CD4-positive, alpha-beta T cell treated with Interferon gamma for 1 hour (primary cell): ENCODE measurements around the gene SOAT1.
"Not testable (repeated sequence)": the region's sequence is repeated elsewhere in the genome, so short reads cannot be mapped to it uniquely, and the experiment has no call there.

ENCODE experiments used
- DNase-seq: peaks from one replicate; pipeline ENCODE4 v3.0.0-alpha.2; 2020

The SOAT1 gene

DNA sequence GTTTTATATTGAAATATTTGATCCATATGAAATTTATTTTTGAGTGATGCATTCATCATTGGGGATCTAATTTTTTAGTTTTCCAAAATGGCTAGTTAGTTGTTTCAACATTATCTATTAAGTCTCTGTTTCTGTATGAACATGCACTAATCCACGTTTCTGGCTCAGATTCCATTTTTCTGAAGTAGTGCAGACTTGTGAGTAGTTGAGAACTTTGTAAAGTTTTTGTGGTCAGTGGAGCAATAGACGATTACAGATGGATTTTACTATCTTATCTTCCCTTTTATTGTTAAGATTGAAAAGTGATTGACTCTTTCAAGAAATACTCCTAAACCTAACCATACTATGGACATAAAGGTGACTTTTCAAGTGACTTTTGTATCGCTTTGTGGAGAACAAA lies 16.7 kb downstream of the SOAT1 start:
- no peak for DNase-seq

DNA sequence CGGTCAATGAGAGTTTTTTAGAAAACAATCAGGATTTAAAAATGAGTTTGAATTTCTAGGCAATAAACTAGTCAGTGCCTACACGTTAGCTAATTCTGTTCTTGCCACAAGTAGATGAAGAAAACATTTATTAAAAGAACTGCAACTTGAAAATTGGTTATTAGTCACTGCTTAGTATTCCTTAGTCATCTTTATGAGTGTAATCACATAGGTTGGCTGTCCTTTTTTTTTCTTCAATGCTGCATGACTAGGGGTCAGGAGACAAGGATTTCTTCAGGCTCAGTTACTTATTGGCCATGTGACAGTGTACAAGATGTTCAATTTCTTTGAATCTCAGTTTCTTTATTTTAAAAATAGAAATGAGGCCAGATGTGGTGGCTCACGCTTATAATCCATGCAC lies 17.1 kb downstream of the SOAT1 start:
- DNase-seq = no peak

DNA sequence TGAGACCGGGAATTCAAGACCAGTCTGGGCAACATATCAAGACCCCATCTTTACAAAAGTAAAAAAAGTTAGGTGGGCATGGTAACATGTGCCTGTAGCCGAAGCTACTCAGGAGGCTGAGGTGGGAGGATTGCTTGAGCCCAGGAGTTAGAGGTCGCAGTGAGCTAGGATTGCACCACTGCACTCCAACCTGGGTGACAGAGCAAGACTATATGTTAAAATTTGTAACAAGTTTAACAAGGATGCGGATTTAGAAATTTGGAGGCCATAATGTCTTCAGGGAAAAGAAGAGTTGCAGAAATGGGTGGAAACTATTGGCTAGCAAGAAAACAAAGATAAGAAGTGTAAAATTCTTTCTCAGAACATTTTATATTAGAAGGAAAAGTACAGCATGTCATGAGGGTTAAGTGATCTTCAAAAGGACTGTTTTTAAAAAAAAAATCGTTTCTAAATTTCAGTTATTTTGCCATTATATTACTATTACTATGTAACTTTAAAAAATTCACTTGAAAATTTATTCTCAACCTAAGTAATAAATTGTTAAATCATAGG lies 17.6 kb downstream of the SOAT1 start:
- DNase-seq = no peak

DNA sequence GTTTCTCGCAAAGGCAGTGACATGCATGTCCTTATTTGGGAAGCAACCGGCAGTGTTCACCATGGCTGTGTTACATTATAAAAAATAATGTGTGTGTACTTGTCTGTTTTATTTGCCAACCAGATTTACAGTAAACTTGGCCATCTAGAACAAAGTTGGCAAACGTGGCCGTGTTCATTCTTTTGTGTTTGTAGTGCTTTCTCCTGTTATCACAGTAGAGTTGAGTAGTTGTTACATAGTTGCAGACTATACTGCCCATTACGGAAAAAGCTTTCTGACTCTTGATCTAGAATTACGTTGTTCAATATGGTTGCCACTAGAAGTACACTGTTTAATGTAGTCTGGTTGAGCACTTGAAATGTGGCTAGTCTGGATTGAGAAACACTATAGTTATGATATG lies 19.4 kb downstream of the SOAT1 start:
- DNase-seq = no peak

DNA sequence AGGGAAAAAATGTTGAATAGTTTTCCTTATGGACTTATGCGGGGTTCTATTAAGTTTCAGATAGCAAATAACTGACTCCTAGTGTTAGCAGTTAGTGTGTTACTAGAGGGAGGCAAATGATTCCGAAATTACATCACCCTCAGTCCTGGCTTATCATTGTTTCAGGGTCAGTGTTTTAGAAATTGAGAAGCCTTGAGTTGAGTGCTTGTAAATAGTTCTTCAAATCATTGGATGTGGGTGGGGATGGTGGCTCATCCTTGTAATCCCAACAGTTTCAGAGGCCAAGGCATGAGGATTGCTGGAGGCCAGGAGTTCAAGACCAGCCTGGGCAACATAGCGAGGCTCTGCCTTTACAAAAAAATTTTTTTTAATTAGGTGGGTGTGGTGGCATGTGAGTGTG lies 21.3 kb downstream of the SOAT1 start:
- DNase-seq = no peak

DNA sequence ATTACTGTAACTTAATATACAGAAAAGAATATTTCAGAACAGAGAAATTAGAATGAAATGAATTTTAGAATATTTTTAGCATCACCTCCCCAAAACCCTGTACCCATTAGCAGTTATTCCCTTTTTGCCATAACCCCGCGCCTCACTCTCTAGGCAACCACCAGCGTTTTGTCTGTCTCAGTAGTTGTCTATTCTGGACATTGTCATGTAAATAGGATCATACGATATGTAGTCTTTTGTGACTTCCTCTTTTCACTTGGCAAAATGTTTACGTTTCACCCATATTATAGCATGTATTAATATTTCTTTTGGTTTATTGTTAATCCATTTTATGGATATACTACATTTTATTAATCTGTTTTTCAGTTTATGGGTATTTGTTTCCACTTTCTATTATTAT lies 24.9 kb downstream of the SOAT1 start:
- DNase-seq = no peak

DNA sequence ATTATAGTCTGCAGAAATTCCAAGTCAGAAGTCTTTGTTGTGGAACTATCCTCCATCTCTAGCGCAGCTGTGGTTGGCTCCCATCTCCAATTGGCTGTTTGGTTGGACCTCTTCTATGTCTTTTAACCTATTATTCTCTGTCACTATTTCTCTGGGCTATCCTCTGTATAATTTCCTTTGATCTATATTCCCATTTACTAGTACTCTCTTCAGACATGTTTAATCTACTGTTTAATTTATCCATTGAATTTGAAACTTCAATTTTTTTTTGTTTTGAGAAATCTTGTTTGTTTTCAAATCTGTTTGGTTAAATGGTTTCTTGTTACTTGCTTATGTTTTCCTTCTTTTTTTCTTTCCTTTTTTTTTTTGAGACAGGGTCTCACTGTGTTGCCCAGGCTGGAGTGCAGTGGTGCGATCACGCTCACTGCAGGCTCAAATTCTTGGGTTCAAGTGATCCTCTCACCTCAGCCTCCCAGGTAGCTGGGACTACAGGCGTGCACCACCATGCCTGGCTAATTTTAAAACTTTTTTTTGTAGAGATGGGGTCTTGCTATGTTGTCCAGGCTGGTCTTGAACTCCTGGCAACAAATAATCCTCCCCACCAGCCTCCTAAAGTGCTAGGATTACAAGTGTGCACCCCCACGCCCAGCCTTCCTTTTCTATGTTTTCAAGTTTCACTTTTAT lies 28.1 kb downstream of the SOAT1 start:
- DNase-seq = no peak

DNA sequence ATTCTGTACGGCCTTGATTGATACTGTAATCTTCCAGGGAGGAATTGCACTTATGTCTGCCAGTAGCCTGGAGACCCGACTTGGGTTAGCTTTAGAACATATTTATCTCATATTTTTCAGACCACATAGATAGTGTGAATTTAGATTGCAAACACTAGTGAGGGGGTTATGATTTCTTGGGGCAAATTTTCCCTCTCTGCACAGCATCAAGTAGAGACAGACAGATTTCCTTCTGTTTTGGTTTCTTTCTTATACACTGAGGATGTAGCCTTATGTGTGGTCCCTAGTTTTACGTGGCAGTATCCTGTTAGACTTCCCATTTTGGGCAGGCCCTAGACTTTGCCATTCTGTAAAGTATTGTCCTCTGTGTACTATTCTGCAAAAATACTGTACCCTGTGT lies 29.0 kb downstream of the SOAT1 start:
- DNase-seq = no peak

DNA sequence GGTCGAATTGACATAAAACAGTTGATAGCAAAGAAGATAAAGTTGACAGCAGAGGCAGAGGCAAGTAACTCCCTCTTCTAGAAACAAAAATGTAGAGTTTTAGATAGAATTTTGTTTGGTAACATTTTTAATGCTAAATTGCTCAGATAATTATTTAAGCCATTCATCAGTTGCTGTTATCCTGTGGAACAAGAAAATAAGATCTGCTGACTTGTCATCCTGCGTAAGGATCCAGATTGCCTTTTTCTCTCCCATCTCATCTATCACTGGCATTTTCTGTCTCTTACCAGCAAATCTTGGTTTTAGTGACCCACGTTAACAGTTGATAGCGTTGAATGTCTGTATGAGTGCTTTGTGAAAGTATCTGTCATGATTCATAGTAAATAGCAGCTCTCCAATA lies 29.8 kb downstream of the SOAT1 start:
- no peak for DNase-seq

DNA sequence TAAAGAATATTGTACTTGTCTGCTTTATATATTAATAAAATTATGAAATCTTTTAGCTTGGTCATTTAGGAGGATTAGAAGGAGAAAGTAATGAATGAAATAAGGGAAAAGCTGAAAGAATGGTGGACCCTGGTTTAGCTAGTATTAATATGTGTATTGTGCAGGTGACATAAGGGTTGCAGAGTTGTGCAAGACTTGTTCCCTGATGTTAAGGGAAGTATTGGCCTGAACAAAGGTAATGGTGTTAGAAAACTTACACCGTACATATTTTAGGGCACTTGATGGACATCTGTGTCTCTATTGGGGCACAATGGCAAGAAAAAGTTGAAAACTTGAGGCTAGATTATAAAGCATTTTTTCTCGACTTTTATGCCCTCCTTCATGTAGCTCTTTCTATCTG lies 32.2 kb downstream of the SOAT1 start:
- no peak for DNase-seq

DNA sequence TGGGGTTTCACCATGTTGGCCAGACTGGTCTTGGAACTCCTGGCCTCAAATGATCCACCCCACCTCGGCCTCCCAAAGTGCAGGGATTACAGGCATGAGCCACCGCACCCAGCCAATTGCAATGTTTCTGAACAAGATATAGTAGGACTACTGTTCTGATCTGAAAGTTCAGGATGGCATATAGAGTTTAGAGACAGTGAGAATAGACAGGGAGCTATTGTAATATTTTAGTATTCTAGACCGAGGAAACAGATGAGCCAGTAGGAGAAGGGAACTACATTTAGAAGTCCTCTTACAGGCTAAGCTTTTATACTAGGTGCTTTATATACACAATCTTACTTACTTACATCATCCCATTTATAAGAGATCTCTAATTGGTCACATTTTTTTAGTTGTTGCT lies 33.1 kb downstream of the SOAT1 start:
- no peak for DNase-seq

DNA sequence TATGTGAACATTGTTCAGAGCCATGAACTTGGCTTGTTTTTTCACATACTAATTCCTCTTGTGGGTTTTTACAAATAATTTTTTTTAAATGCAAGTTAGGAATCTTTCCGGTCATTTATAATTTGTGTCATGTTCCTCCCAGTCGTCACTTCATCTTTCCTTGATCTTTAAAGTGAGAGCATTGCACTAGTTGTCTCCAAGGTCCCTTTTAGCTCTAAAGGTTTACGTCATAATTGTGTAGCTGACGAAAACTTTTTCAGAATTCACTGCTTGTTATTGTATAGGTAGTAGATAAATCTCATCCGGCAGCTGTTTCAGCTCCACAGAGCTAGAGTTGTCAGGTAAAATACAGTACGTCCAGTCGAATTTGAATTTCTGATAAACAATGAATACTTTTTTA lies 33.6 kb downstream of the SOAT1 start:
- DNase-seq = no peak

DNA sequence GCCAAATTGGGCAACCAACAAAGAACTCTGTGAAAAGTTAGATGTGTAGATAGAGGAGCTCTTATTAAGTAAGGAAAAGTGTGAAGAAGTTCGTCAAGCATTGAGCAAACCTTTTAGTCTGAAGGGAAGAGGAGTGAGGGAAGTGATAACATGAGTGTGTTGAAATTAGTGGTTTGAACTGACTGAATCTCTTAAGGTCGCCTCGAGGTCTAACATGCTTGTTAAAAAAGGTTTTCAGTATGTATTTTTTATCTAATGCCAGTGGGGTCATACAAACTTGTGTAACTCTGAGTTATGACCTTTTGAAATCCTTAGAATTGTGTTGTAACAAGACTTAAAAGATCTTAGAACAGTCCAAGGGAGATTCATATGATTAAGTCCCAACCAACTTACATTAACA lies 34.1 kb downstream of the SOAT1 start:
- no peak for DNase-seq

DNA sequence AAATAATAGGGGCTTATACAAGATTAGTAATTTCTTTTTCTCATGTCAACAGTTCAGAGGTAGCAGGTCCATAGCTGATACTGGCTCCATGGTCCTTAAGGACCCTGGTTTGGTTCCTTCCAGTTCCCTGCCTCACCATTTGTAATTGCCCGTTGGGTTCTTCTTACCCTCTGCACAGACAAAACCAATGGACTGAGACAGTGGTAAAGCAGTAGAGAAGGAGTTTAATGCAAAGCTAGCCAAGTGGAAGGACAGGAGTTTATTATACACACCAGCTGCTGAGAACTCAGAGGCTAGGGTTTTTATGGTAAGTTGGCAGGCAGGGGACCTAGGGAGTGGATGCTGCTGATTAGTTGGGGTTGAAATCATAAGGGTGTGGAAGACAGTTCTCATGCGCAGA lies 36.3 kb downstream of the SOAT1 start:
- no peak for DNase-seq

DNA sequence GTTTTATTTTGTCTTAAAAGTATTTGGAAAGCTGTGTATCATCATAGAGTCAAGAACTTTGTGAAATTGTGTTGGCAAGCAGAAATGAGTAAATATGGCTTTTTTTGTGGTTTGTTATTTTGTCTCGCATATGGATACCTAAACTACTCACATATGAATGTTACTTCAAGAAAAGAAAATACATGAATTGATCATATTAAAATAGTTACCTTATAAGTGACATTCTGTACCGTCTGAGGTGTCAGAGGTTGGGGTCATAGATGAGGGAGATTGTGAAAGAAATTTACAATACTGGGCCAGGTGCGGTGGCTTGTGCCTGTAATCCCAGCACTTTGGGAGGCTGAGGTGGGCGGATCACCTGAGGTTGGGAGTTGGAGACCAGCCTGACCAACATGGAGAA lies 40.8 kb downstream of the SOAT1 start:
- DNase-seq = no peak

DNA sequence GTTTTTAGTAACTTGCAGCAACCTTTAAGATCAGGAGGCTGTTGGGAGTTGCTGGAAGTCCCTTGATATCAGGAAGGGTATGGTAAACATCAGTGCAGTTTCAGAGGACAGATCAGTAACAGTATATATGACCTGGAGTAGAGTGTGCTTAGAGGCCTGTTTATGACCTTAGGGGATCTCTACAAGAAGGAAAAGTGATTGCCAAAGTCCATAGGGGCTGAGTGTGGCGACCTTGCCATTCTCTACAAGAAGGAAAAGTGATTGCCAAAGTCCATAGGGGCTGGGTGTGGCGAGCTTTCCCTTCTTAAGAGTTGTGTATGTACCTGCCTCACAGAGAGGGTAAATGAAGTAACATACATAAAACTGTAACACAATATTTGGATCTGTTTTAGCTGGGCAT lies 43.7 kb downstream of the SOAT1 start:
- no peak for DNase-seq

DNA sequence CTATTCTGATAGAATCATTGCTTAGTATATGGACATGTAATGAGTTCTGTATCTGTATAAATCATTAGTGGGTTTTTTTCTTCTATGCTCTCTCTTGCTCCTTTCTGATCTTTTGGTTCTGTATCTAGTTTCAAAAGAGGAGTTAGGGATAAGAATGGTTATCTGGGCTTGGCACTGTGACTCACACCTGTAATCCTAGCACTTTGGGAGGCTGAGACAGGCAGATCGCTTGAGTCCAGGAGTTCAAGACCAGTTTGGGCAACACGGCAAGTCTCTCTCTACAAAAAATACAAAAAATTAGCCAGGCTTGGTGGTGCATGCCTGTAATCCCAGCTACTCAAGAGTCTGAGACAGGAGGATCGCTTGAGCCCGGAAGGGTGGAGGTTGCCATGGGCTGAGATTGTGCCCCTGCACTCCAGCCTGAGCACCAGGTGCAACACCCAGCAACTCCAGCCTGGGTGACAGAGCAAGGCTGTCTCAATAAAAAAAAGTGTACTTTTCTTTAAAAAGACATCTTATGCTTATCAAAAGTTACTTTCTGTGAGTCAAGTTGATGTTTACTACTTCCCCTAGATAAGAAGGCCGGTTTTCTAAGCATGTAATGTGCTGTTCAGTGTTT lies 44.5 kb downstream of the SOAT1 start:
- DNase-seq = no peak

DNA sequence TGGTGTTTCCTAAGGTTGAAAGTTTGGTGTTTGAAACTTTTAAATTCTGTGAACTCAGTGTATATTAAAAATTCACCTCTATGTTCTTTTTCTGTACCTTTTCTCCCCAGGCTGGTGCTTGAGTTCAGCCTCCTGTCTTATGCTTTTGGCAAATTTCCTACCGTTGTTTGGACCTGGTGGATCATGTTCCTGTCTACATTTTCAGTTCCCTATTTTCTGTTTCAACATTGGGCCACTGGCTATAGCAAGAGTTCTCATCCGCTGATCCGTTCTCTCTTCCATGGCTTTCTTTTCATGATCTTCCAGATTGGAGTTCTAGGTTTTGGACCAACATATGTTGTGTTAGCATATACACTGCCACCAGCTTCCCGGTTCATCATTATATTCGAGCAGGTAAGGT lies 47.3 kb downstream of the SOAT1 start:
- no peak for DNase-seq

DNA sequence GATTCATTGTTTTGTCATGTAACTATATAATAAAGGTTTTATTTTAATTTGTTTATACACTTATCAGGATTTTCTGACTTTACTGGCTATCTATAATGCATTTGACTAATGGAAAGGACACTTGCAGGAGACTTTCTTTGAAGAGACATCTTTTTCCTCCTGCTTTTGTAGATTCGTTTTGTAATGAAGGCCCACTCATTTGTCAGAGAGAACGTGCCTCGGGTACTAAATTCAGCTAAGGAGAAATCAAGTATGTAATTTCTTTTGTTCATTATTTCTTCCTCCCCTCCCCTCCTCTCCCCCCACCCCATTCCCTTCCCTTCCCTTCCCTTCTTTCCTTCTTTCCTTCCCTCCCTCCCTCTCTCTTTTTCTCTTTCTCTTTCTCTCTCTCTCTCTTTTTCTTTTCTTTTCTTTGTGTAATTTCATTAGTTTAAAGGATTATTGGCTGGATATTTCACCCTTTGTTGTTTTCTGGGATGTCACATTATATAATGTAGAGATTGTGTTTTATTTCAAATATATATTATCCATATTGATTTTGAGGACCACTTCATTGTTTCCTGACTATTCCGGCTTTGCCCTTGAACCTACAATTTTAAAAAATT lies 48.4 kb downstream of the SOAT1 start:
- no peak for DNase-seq

DNA sequence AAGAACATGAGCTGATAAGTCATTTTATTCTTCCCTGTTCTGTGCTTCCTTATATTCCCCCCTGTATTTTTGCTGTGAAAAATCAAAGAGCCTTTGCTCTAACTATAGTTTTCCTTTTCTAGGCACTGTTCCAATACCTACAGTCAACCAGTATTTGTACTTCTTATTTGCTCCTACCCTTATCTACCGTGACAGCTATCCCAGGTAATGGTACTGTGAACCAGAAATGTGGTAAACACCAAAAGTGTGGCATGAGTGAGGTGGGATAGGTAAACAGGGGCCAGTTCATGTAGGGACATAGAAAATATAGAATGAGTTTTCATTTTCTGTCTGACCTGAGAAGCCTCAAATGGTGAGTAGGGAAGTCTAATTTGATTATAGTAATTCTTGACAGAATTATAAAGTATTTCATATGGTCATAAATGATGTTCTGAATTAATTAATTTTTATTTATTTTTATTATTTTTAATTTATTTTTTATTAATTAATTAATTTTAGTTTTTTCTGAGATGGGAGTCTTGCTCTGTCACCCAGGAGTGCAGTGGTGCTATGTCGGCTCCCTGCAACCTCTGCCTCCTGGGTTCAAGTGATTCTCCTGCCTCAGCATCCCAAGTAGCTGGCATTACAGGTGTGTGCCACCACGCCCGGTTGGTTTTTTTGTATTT lies 49.3 kb downstream of the SOAT1 start:
- DNase-seq = no peak

DNA sequence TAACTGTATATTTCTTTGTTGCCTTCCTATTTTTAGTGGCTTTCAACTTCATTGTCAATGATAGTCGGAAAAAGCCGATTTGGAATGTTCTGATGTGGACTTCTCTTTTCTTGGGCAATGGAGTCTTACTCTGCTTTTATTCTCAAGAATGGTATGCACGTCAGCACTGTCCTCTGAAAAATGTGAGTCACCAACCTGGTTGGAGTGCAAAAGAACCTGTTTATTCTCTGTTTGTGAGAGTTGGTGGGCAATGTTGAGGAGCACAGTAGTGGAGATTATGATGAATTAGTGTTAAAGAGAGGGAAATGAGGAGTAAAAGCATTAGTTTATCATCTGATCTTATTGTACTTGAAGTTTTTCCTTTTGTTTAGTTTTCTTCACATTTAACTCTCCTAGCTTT lies 57.7 kb downstream of the SOAT1 start:
- no peak for DNase-seq

DNA sequence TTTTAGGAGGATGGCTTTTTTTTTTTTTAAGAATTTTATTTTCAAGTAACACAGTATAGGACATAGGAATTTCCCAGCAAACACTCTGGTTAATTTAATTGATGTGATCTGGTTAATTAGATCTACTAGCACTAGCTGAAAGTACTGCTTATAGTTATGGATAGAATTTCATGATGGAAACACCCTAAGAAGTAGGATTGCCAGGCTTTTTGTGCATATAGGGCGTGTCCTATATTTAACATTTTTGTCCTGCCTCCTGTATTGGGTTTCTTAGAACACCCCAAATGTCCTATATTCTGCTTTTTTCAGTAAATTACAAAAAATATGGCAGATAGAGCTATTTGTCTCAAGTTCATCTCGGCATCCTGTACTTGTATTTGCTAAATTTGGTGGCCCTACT lies 58.6 kb downstream of the SOAT1 start:
- no peak for DNase-seq

DNA sequence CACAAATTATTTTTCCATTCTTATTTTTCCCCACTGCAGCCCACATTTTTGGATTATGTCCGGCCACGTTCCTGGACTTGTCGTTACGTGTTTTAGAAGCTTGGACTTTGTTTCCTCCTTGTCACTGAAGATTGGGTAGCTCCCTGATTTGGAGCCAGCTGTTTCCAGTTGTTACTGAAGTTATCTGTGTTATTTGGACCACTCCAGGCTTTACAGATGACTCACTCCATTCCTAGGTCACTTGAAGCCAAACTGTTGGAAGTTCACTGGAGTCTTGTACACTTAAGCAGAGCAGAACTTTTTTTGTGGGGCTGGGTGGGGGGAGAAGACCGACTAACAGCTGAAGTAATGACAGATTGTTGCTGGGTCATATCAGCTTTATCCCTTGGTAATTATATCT lies 59.9 kb downstream of the SOAT1 start:
- no peak for DNase-seq

DNA sequence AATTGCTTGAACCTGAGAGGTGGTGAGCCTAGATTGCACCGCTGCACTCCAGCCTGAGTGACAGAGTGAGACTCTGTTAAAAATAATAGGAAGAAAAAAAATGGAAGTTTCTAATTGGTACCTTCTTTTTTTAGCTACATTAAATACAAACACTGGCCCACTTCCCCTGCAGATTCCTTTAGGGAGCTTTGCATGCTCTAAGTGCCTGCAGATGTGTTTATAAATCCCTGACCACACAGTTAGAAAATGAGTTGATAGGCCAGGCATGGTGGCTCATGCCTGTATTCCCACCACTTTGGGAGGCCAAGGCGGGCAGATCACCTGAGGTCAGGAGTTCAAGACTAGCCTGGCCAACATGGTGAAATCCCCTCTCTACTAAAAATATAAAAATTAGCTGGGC lies 68.0 kb downstream of the SOAT1 start:
- not testable (repeated sequence) for DNase-seq
